GM12864 (cell line): Measurements from ENCODE around the gene VPS4A.
"Not testable (repeated sequence)": the region's sequence is repeated elsewhere in the genome, so short reads cannot be mapped to it uniquely, and the experiment has no call there.

ENCODE experiments used
- DNase-seq: peaks from one replicate; pipeline ENCODE4 v3.0.0-alpha.2; 2011; ENCODE audit warnings: low read depth
- H3K4me3 ChIP-seq: 2 replicates; pipeline ENCODE4 v1.5.1; 2011; ENCODE audit warnings: mild to moderate bottlenecking, low read depth, low read length, control low read depth
- CTCF ChIP-seq: IDR thresholded peaks from 2 replicates; pipeline ENCODE4 v1.5.1; 2011; ENCODE audit warnings: low read depth, mild to moderate bottlenecking, moderate library complexity, low read length, control low read depth, inconsistent platforms; ENCODE audit errors: missing control alignments

The VPS4A gene

GRCh38 chr16:69348222-69348621 lies 37.1 kb downstream of the VPS4A start:
- TF ChIP-seq CTCF: no peak
- DNase-seq: no peak
- H3K4me3 ChIP-seq: no peak overlapping the region

- no peak for DNase-seq
- no peak overlapping the region for H3K4me3 ChIP-seq
- no peak for TF ChIP-seq CTCF
Measured at GRCh38 chr16:69349536-69349935, 38.4 kb downstream of the VPS4A start.

GRCh38 chr16:69350536-69351133 lies 39.5 kb downstream of the VPS4A start:
- H3K4me3 ChIP-seq: no peak overlapping the region
- no peak for TF ChIP-seq CTCF
- DNase-seq: no peak

- DNase-seq: no peak
- TF ChIP-seq CTCF: no peak
- no peak within 1 kb of the TSS for H3K4me3 ChIP-seq
Measured at GRCh38 chr16:69351309-69352027, 40.3 kb downstream of the VPS4A start, which contains the start of gene TMED6. Gene TMED6 (minus strand): TSS chr16:69351786. CDS start chr16:69351753, 33 bp downstream.

- not testable (repeated sequence) for H3K4me3 ChIP-seq, DNase-seq
Measured at GRCh38 chr16:69360070-69360469, 48.9 kb downstream of the VPS4A start.

GRCh38 chr16:69363281-69363717 lies 52.1 kb downstream of the VPS4A start:
- H3K4me3 ChIP-seq: no peak overlapping the region
- no peak for TF ChIP-seq CTCF
- no peak for DNase-seq

- H3K4me3 ChIP-seq: no peak overlapping the region
- TF ChIP-seq CTCF: no peak
- DNase-seq: no peak
Measured at GRCh38 chr16:69364088-69364487, 52.9 kb downstream of the VPS4A start.
